ENCODE measurements around the gene MATR3.

Gene MATR3

DNA sequence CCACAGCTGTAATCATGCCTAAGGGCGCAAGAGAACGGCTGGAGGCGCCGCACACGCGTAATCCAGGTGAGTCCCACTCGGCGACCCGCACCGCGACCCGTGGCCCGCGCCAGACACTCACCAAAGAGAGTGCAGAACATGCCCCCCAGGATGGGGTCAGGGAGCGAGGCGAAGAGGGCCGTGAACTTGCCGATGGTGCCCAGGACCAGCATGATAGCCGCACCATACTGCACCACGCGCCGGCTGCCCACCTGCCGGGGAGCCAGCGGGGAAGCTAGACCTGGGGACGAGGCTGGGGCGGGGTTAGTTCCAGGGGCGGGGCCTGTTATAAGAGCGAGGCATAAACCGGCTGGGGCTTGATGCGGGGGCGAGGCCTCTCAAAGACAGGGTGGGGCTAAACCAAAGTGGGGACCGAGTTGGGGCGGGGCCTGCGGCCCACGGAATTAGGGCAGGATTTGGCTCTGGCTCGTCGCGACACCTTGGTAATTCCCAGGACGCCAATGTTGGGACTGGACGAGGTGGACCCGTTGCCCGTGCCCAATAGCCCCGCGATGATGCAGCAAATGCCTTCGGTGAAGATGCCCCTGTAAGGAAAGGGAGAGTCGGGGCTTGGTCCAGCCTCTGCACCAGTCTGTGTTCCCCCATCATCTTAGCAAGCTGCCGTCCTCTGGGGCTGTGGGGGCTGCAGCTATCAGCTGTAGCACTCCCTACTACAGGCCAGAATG, 84.7 kb downstream of the MATR3 start:
- no peaks in the 10 kb centered on the region for H3K9me3 ChIP-seq (ENCODE audit: control insufficient read depth, low read length)
- no peak overlapping the region for H3K27ac ChIP-seq (ENCODE audit: low read depth, low read length, severe bottlenecking)
- H3K36me3 ChIP-seq (ENCODE audit: control insufficient read depth, insufficient read depth, low read length): peaks cover 23% of the 10 kb centered on the region
- 93 to 94% methylated on average over 34 to 47 of the region's 47 CpGs for WGBS, 2 experiments (ENCODE audit: insufficient coverage in 2 of 2)
- peaks cover 4% of the 10 kb centered on the region for H3K4me1 ChIP-seq (ENCODE audit: control insufficient read depth, insufficient read depth, low read length, poor library complexity, severe bottlenecking)
- no peak overlapping the region for H3K4me3 ChIP-seq (ENCODE audit: extremely low read depth, insufficient read depth, low read length, poor library complexity, severe bottlenecking)

DNA sequence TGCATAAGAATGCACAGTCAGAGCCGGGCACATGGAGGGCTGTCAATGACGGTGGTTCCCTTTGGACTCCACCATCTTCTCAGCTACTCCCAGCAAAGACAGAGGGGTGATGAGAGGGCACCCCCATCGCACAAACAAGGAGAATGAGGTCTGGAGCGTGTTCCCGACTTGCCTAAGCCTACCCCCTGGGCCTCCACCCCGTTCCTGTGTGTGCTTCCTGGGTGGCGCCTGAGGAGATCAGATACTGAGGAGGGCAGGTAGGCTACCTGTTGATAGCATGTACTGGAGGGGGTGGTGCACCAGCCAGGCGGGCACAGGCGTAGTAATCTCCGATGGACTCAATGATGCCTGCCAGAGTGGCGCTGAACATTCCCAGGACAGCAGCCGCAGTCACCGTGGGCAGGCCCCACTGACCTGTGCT, 85.4 kb downstream of the MATR3 start:
- Histone ChIP-seq H3K9me3 (ENCODE audit: control insufficient read depth, low read length) (no peaks in the 10 kb centered on the region), H3K27ac (ENCODE audit: low read depth, low read length, severe bottlenecking) (no peak overlapping the region), H3K4me3 (ENCODE audit: extremely low read depth, insufficient read depth, low read length, poor library complexity, severe bottlenecking) (no peak overlapping the region), H3K4me1 (ENCODE audit: control insufficient read depth, insufficient read depth, low read length, poor library complexity, severe bottlenecking) (peaks cover 4% of the 10 kb centered on the region), H3K36me3 (ENCODE audit: control insufficient read depth, insufficient read depth, low read length) (peaks cover 17% of the 10 kb centered on the region)
- WGBS, 2 experiments (ENCODE audit: insufficient coverage in 2 of 2): 97% methylated on average over 10 to 13 of the region's 13 CpGs

DNA sequence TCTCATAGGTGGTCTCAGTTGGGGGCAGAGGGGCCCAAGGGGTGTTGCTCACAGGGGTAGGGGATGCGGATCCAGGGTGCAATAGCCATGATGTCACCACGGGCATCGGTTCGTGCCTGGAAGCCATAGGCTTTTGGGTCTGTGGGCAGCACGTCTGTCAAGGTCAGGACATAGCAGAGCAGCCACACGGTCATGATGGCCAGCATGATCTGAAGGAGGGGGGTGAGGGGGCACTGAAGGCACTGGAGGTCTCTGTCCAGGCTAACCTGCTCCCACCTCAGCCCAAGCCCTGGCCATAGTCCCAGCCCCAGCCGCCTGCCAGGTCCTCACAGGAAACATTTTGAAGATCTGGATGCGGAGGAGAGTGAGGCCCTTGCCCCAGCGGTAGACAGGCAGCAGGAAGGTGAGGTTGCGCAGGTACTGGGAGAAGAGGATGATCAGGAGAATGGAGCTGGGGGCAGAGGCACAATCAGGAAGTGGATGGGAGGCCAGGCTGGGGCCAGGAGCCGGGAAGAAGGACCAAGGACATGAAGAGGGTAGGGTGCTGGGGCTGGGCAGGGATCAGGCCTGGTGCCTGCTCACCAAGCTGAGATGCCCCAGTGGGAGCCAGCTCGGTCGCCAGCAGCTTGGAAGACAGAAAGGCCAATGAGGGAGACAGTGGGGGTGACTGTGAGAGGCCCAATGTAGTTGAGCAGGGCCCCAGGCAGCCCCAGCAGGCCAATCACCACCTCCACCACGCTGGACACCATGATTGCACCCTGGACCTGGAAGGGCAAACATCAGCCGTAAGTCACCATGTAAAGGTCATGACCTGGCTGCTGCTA, 86.3 kb downstream of the MATR3 start:
- 93 to 97% methylated on average over 8 to 15 of the region's 15 CpGs for WGBS, 2 experiments (ENCODE audit: insufficient coverage in 2 of 2)

More for the DNA sequence above, 86.3 kb downstream of the MATR3 start:
- Histone ChIP-seq H3K27ac (ENCODE audit: low read depth, low read length, severe bottlenecking) (no peak overlapping the region), H3K36me3 (ENCODE audit: control insufficient read depth, insufficient read depth, low read length) (peaks cover 13% of the 10 kb centered on the region), H3K4me3 (ENCODE audit: extremely low read depth, insufficient read depth, low read length, poor library complexity, severe bottlenecking) (no peak overlapping the region), H3K4me1 (ENCODE audit: control insufficient read depth, insufficient read depth, low read length, poor library complexity, severe bottlenecking) (peaks cover 4% of the 10 kb centered on the region), H3K9me3 (ENCODE audit: control insufficient read depth, low read length) (no peaks in the 10 kb centered on the region)
